GM23338 (cell line): ENCODE measurements around the gene DNAI1. TPM values are rescaled to one million over a fixed set of nuclear protein-coding genes. Genes with fewer than 3 reads are reported as not detected.

Experiments used
- ATAC-seq: fragments of 200-7000 bp; cut with Tn5 transposase; 3 replicates; pipeline ENCODE4 v1.9.1; 2020
- DNase-seq: peaks from one replicate; pipeline ENCODE4 v3.0.0-alpha.2; 2015; ENCODE audit warnings: low spot score
- H2AFZ ChIP-seq: fragments of 200-600 bp; sonication (generic); 2 replicates; pipeline ENCODE4 v1.8.0; 2016; ENCODE audit warnings: antibody characterized with exemption, mild to moderate bottlenecking, moderate library complexity
- H3F3A ChIP-seq: fragments of 200-600 bp; sonication (generic); replicated peaks from 2 replicates; pipeline ENCODE4 v1.8.0; 2017; ENCODE audit warnings: antibody characterized with exemption, mixed run types, low read depth
- H3K27ac ChIP-seq: fragments of 200-600 bp; sonication (generic); 2 replicates; pipeline ENCODE4 v1.6.1; 2016; ENCODE audit warnings: low read depth
- H3K27me3 ChIP-seq: fragments of 200-600 bp; sonication (generic); 2 replicates; pipeline ENCODE4 v1.8.0; 2016; ENCODE audit warnings: mild to moderate bottlenecking, mixed run types, moderate library complexity; ENCODE audit not compliant: insufficient read depth
- H3K36me3 ChIP-seq: fragments of 200-600 bp; sonication (generic); 2 replicates; pipeline ENCODE4 v1.8.0; 2016; ENCODE audit warnings: mild to moderate bottlenecking; ENCODE audit not compliant: insufficient read depth
- H3K4me1 ChIP-seq: fragments of 200-600 bp; sonication (generic); 2 replicates; pipeline ENCODE4 v1.8.0; 2016; ENCODE audit warnings: mild to moderate bottlenecking, moderate library complexity; ENCODE audit not compliant: insufficient read depth
- H3K4me2 ChIP-seq: fragments of 200-600 bp; sonication (generic); 2 replicates; pipeline ENCODE4 v1.7.1; 2017; ENCODE audit warnings: mixed run types
- H3K4me3 ChIP-seq: fragments of 200-600 bp; sonication (generic); 2 replicates; pipeline ENCODE4 v1.6.1; 2016; ENCODE audit warnings: mixed run types
- H3K79me2 ChIP-seq: fragments of 200-600 bp; sonication (generic); replicated peaks from 2 replicates; pipeline ENCODE4 v1.8.0; 2017; ENCODE audit warnings: mild to moderate bottlenecking; ENCODE audit not compliant: insufficient read depth
- H3K9me2 ChIP-seq: fragments of 200-600 bp; sonication (generic); 2 replicates; pipeline ENCODE4 v1.8.0; 2017; ENCODE audit not compliant: insufficient read depth
- H4K20me1 ChIP-seq: fragments of 200-600 bp; sonication (generic); replicated peaks from 2 replicates; pipeline ENCODE4 v1.8.0; 2017; ENCODE audit warnings: mild to moderate bottlenecking; ENCODE audit not compliant: insufficient read depth
- H3K27ac Mint-ChIP-seq: 2 replicates; pipeline ENCODE4 v1.8.0; 2020; ENCODE audit warnings: inconsistent platforms, mild to moderate bottlenecking, moderate library complexity, mixed read lengths
- H3K27me3 Mint-ChIP-seq: 3 replicates; pipeline ENCODE4 v1.8.0; 2022; ENCODE audit warnings: low read depth, mild to moderate bottlenecking, moderate library complexity, mixed read lengths, inconsistent platforms; ENCODE audit not compliant: insufficient read depth, poor library complexity
- H3K36me3 Mint-ChIP-seq: 3 replicates; pipeline ENCODE4 v1.8.0; 2021; ENCODE audit warnings: low read depth, mild to moderate bottlenecking, inconsistent platforms, moderate library complexity, mixed read lengths
- H3K4me1 Mint-ChIP-seq: 3 replicates; pipeline ENCODE4 v1.8.0; 2020; ENCODE audit warnings: mild to moderate bottlenecking, inconsistent platforms, mixed read lengths
- H3K4me3 Mint-ChIP-seq: 3 replicates; pipeline ENCODE4 v1.8.0; 2021; ENCODE audit warnings: moderate library complexity, mild to moderate bottlenecking, inconsistent platforms, mixed read lengths
- H3K9me3 Mint-ChIP-seq: 3 replicates; pipeline ENCODE4 v1.8.0; 2020; ENCODE audit warnings: moderate library complexity, mild to moderate bottlenecking, inconsistent platforms, mixed read lengths
- EZH2phosphoT487 ChIP-seq: fragments of 200-600 bp; sonication (generic); IDR thresholded peaks from one replicate; pipeline ENCODE4 v1.8.1; 2018; ENCODE audit warnings: antibody characterized with exemption; ENCODE audit not compliant: unreplicated experiment
- JUNB ChIP-seq: IDR thresholded peaks from one replicate; pipeline ENCODE4 v1.6.1; 2016; ENCODE audit warnings: antibody characterized with exemption; ENCODE audit not compliant: unreplicated experiment
- POLR2AphosphoS5 ChIP-seq: IDR thresholded peaks from 2 replicates; pipeline ENCODE4 v1.6.1; 2016; ENCODE audit warnings: antibody characterized with exemption, low read depth
- ZNF331 ChIP-seq: fragments of 250-450 bp; sonication (Bioruptor Pico); IDR thresholded peaks from 2 replicates; pipeline ENCODE4 v1.5.0; 2020; ENCODE audit warnings: low read depth, mild to moderate bottlenecking, moderate library complexity
- polyA plus RNA-seq: library from polyadenylated mRNA; unstranded; fragments of >200 nt; fragmentation: Nextera tagmentation; extraction: Ambion mirVana; gene quantifications from 2 replicates; pipeline ENCODE4 v1.2.1, GENCODE V29; 2016
- total RNA-seq: library from RNA; depleted of rRNA; stranded (reverse); fragments of >200 nt; shearing (Covaris generic); gene quantifications from 2 replicates; pipeline ENCODE4 v1.2.3, GENCODE V29; 2014
- TF ChIP-seq, protein P1 (sequence below): IDR thresholded peaks from one replicate; pipeline ENCODE4 v1.6.1; 2018; ENCODE audit warnings: antibody characterized with exemption; ENCODE audit not compliant: unreplicated experiment
- TF ChIP-seq, protein P2 (sequence below), 2 experiments: fragments of 200-600 bp in 1 of 2; sonication (generic) in 1 of 2; conservative IDR thresholded peaks; 2 replicates each; pipeline versions ENCODE4 v1.5.1 to v1.6.1; 2016 to 2017; ENCODE audit warnings: antibody characterized with exemption in 2 of 2, low read depth in 2 of 2, mild to moderate bottlenecking in 2 of 2, moderate library complexity in 1 of 2
- TF ChIP-seq, protein P3 (sequence below): fragments of 250-450 bp; sonication (Bioruptor Pico); IDR thresholded peaks from 2 replicates; pipeline ENCODE4 v1.5.0; 2020; ENCODE audit warnings: mild to moderate bottlenecking, moderate library complexity

DNAI1 gene
- total and polyA plus RNA-seq, 2 experiments from 2014 or later, result 1.0 to 1.1 TPM

DNA sequence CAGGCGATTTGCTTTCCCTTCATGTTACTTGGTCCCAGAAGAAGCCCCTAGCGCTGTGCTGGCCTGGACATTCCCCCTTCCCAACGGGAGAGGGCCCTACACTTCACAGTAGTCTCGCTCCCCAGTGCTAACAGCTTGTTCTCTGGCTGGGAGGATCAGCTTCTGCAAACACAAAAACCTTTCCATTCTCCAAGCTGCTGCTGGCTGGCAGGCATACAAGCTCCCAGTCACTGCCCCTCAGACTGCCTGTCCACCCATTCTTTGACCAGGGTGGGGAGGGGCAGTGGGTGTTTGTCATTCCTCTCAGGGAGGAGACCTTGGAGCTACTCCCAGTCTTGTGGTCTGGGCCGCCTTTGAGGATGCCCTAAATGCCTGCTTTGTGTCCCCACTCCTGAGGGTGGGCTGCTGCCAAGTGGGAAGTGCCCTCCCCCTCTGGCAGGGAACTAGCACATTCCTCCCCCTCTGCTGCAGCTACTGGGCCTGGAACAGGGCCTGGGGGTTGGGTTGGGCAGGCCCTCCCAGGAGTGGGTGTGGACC lies 43.4 kb downstream of the DNAI1 start:
- Histone ChIP-seq H3K36me3 (no peaks in the 10 kb centered on the region), H3K27me3 (no peaks in the 10 kb centered on the region), H3K9me2 (no peaks in the 10 kb centered on the region), H3K4me1 (0 out of 2 replicates have a peak, but pooled peaks cover 6% of the 10 kb centered on the region), H3K4me2 (no peak overlapping the region), H3F3A (no peaks in the 10 kb centered on the region), H3K79me2 (no peaks in the 10 kb centered on the region), H4K20me1 (no peaks in the 10 kb centered on the region), H3K27ac (no peak overlapping the region), H2AFZ (no peak overlapping the region), H3K4me3 (no peak overlapping the region)
- no peaks in the 10 kb centered on the region for H3K36me3 Mint-ChIP-seq
- peaks cover 6% of the 10 kb centered on the region for H3K27me3 Mint-ChIP-seq
- TF ChIP-seq ZNF331, result no peak
- no peak for TF ChIP-seq JUNB
- TF ChIP-seq, protein P1, sequence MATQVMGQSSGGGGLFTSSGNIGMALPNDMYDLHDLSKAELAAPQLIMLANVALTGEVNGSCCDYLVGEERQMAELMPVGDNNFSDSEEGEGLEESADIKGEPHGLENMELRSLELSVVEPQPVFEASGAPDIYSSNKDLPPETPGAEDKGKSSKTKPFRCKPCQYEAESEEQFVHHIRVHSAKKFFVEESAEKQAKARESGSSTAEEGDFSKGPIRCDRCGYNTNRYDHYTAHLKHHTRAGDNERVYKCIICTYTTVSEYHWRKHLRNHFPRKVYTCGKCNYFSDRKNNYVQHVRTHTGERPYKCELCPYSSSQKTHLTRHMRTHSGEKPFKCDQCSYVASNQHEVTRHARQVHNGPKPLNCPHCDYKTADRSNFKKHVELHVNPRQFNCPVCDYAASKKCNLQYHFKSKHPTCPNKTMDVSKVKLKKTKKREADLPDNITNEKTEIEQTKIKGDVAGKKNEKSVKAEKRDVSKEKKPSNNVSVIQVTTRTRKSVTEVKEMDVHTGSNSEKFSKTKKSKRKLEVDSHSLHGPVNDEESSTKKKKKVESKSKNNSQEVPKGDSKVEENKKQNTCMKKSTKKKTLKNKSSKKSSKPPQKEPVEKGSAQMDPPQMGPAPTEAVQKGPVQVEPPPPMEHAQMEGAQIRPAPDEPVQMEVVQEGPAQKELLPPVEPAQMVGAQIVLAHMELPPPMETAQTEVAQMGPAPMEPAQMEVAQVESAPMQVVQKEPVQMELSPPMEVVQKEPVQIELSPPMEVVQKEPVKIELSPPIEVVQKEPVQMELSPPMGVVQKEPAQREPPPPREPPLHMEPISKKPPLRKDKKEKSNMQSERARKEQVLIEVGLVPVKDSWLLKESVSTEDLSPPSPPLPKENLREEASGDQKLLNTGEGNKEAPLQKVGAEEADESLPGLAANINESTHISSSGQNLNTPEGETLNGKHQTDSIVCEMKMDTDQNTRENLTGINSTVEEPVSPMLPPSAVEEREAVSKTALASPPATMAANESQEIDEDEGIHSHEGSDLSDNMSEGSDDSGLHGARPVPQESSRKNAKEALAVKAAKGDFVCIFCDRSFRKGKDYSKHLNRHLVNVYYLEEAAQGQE, result no peak
- TF ChIP-seq, protein P2, sequence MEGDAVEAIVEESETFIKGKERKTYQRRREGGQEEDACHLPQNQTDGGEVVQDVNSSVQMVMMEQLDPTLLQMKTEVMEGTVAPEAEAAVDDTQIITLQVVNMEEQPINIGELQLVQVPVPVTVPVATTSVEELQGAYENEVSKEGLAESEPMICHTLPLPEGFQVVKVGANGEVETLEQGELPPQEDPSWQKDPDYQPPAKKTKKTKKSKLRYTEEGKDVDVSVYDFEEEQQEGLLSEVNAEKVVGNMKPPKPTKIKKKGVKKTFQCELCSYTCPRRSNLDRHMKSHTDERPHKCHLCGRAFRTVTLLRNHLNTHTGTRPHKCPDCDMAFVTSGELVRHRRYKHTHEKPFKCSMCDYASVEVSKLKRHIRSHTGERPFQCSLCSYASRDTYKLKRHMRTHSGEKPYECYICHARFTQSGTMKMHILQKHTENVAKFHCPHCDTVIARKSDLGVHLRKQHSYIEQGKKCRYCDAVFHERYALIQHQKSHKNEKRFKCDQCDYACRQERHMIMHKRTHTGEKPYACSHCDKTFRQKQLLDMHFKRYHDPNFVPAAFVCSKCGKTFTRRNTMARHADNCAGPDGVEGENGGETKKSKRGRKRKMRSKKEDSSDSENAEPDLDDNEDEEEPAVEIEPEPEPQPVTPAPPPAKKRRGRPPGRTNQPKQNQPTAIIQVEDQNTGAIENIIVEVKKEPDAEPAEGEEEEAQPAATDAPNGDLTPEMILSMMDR (conservative IDR thresholded peaks at IDR 0.05; ENCODE audit: low read depth in 2 of 2), result peak in 1 of 2 experiments; percentile 62; a peak in 2 of 4 replicates
- no peak for TF ChIP-seq EZH2phosphoT487
- TF ChIP-seq POLR2AphosphoS5, result no peak
- TF ChIP-seq, protein P3, sequence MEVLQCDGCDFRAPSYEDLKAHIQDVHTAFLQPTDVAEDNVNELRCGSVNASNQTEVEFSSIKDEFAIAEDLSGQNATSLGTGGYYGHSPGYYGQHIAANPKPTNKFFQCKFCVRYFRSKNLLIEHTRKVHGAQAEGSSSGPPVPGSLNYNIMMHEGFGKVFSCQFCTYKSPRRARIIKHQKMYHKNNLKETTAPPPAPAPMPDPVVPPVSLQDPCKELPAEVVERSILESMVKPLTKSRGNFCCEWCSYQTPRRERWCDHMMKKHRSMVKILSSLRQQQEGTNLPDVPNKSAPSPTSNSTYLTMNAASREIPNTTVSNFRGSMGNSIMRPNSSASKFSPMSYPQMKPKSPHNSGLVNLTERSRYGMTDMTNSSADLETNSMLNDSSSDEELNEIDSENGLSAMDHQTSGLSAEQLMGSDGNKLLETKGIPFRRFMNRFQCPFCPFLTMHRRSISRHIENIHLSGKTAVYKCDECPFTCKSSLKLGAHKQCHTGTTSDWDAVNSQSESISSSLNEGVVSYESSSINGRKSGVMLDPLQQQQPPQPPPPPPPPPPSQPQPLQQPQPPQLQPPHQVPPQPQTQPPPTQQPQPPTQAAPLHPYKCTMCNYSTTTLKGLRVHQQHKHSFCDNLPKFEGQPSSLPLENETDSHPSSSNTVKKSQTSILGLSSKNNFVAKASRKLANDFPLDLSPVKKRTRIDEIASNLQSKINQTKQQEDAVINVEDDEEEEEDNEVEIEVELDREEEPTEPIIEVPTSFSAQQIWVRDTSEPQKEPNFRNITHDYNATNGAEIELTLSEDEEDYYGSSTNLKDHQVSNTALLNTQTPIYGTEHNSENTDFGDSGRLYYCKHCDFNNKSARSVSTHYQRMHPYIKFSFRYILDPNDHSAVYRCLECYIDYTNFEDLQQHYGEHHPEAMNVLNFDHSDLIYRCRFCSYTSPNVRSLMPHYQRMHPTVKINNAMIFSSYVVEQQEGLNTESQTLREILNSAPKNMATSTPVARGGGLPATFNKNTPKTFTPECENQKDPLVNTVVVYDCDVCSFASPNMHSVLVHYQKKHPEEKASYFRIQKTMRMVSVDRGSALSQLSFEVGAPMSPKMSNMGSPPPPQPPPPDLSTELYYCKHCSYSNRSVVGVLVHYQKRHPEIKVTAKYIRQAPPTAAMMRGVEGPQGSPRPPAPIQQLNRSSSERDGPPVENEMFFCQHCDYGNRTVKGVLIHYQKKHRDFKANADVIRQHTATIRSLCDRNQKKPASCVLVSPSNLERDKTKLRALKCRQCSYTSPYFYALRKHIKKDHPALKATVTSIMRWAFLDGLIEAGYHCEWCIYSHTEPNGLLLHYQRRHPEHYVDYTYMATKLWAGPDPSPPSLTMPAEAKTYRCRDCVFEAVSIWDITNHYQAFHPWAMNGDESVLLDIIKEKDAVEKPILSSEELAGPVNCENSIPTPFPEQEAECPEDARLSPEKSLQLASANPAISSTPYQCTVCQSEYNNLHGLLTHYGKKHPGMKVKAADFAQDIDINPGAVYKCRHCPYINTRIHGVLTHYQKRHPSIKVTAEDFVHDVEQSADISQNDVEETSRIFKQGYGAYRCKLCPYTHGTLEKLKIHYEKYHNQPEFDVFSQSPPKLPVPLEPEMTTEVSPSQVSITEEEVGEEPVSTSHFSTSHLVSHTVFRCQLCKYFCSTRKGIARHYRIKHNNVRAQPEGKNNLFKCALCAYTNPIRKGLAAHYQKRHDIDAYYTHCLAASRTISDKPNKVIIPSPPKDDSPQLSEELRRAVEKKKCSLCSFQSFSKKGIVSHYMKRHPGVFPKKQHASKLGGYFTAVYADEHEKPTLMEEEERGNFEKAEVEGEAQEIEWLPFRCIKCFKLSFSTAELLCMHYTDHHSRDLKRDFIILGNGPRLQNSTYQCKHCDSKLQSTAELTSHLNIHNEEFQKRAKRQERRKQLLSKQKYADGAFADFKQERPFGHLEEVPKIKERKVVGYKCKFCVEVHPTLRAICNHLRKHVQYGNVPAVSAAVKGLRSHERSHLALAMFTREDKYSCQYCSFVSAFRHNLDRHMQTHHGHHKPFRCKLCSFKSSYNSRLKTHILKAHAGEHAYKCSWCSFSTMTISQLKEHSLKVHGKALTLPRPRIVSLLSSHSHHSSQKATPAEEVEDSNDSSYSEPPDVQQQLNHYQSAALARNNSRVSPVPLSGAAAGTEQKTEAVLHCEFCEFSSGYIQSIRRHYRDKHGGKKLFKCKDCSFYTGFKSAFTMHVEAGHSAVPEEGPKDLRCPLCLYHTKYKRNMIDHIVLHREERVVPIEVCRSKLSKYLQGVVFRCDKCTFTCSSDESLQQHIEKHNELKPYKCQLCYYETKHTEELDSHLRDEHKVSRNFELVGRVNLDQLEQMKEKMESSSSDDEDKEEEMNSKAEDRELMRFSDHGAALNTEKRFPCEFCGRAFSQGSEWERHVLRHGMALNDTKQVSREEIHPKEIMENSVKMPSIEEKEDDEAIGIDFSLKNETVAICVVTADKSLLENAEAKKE (CRISPR knock-in tag), result no peak
- no peaks in the 10 kb centered on the region for H3K9me3 Mint-ChIP-seq
- peaks cover 2% of the 10 kb centered on the region; the same call in 1 of the 3 replicates for H3K4me1 Mint-ChIP-seq
- H3K4me3 Mint-ChIP-seq, result no peak overlapping the region
- no peak overlapping the region for H3K27ac Mint-ChIP-seq
- DNase-seq, result peak; percentile 51
- ATAC-seq, result peak; percentile 81
